H9 (cell line): ENCODE results near the gene ABCB7. TPM values are rescaled to one million over a fixed set of nuclear protein-coding genes. Genes with fewer than 3 reads are reported as not detected.

Experiments used
- DNase-seq: peaks from one replicate; pipeline ENCODE4 v3.0.0-alpha.2; 2017
- H2AFZ ChIP-seq: one replicate; pipeline ENCODE4 v1.6.1; 2013; ENCODE audit warnings: mild to moderate bottlenecking, low read length, control low read depth, moderate library complexity
- H2AK5ac ChIP-seq: 2 replicates; pipeline ENCODE4 v1.6.1; 2013; ENCODE audit warnings: low read length, control low read depth, mixed read lengths; ENCODE audit not compliant: insufficient read length
- H2BK120ac ChIP-seq: one replicate; pipeline ENCODE4 v1.6.1; 2013; ENCODE audit warnings: low read depth, mild to moderate bottlenecking, low read length, control low read depth, inconsistent platforms; ENCODE audit not compliant: poor library complexity, severe bottlenecking
- H2BK12ac ChIP-seq: 2 replicates; pipeline ENCODE4 v1.6.1; 2013; ENCODE audit warnings: low read length, control low read depth, mixed read lengths, low read depth; ENCODE audit not compliant: insufficient read length
- H2BK15ac ChIP-seq: 2 replicates; pipeline ENCODE4 v1.6.1; 2013; ENCODE audit warnings: low read depth, low read length, control low read depth
- H2BK20ac ChIP-seq: one replicate; pipeline ENCODE4 v1.6.1; 2013; ENCODE audit warnings: low read depth, mild to moderate bottlenecking, low read length, control low read depth, inconsistent platforms; ENCODE audit not compliant: poor library complexity, severe bottlenecking
- H2BK5ac ChIP-seq: 2 replicates; pipeline ENCODE4 v1.6.1; 2013; ENCODE audit warnings: low read length, control low read depth, mixed read lengths; ENCODE audit not compliant: insufficient read length
- H3K14ac ChIP-seq: 2 replicates; pipeline ENCODE4 v1.6.1; 2013; ENCODE audit warnings: low read length, control low read depth; ENCODE audit not compliant: insufficient read depth
- H3K18ac ChIP-seq: 2 replicates; pipeline ENCODE4 v1.6.1; 2013; ENCODE audit warnings: low read depth, mild to moderate bottlenecking, mixed read lengths, low read length, control low read depth; ENCODE audit not compliant: insufficient read length
- H3K23ac ChIP-seq: 2 replicates; pipeline ENCODE4 v1.6.1; 2013; ENCODE audit warnings: low read length, control low read depth, mixed read lengths, low read depth; ENCODE audit not compliant: insufficient read length
- H3K23me2 ChIP-seq: 2 replicates; pipeline ENCODE4 v1.6.1; 2013; ENCODE audit warnings: low read depth, mild to moderate bottlenecking, mixed read lengths, low read length, control low read depth; ENCODE audit not compliant: insufficient read length, poor library complexity, severe bottlenecking
- H3K27ac ChIP-seq: 2 replicates; pipeline ENCODE4 v1.5.1; 2013; ENCODE audit warnings: low read length, control low read depth, mixed read lengths, low read depth; ENCODE audit not compliant: insufficient read length
- H3K27me3 ChIP-seq: 2 replicates; pipeline ENCODE4 v1.6.1; 2013; ENCODE audit warnings: low read length, control low read depth, inconsistent platforms; ENCODE audit not compliant: insufficient read depth
- H3K4ac ChIP-seq: 2 replicates; pipeline ENCODE4 v1.6.1; 2013; ENCODE audit warnings: low read depth, mild to moderate bottlenecking, control low read depth, inconsistent platforms, low read length, moderate library complexity
- H3K4me1 ChIP-seq: 2 replicates; pipeline ENCODE4 v1.6.1; 2013; ENCODE audit warnings: low read length, control low read depth, inconsistent platforms; ENCODE audit not compliant: insufficient read depth
- H3K4me2 ChIP-seq: 2 replicates; pipeline ENCODE4 v1.6.1; 2013; ENCODE audit warnings: low read length, control low read depth, mixed read lengths; ENCODE audit not compliant: insufficient read length, insufficient read depth
- H3K56ac ChIP-seq: 2 replicates; pipeline ENCODE4 v1.6.1; 2013; ENCODE audit warnings: low read depth, mild to moderate bottlenecking, mixed read lengths, low read length, control low read depth; ENCODE audit not compliant: insufficient read length
- H3K79me1 ChIP-seq: 2 replicates; pipeline ENCODE4 v1.6.1; 2013; ENCODE audit warnings: low read depth, mild to moderate bottlenecking, moderate library complexity, low read length, control low read depth, inconsistent platforms; ENCODE audit not compliant: insufficient read depth, poor library complexity, severe bottlenecking
- H3K79me2 ChIP-seq: 2 replicates; pipeline ENCODE4 v1.6.1; 2013; ENCODE audit warnings: low read length, control low read depth, inconsistent platforms; ENCODE audit not compliant: insufficient read depth
- H3K9ac ChIP-seq: 2 replicates; pipeline ENCODE4 v1.6.1; 2013; ENCODE audit warnings: low read length, control low read depth, mixed read lengths; ENCODE audit not compliant: insufficient read length; ENCODE audit errors: extremely low read depth
- H3K9me3 ChIP-seq: one replicate; pipeline ENCODE4 v1.6.1; 2013; ENCODE audit warnings: low read depth, low read length, inconsistent platforms; ENCODE audit not compliant: control insufficient read depth
- H3T11ph ChIP-seq: one replicate; pipeline ENCODE4 v1.6.1; 2013; ENCODE audit warnings: mild to moderate bottlenecking, low read length, control low read depth, inconsistent platforms
- H4K20me1 ChIP-seq: one replicate; pipeline ENCODE4 v1.6.1; 2013; ENCODE audit not compliant: control insufficient read depth, insufficient read length, insufficient read depth
- H4K5ac ChIP-seq: 2 replicates; pipeline ENCODE4 v1.6.1; 2013; ENCODE audit warnings: low read depth, mild to moderate bottlenecking, mixed read lengths, low read length, control low read depth; ENCODE audit not compliant: insufficient read length
- H4K8ac ChIP-seq: replicated peaks from 2 replicates; pipeline ENCODE4 v1.6.1; 2013; ENCODE audit warnings: low read length, control low read depth, mixed read lengths, low read depth; ENCODE audit not compliant: insufficient read length
- H4K91ac ChIP-seq: 2 replicates; pipeline ENCODE4 v1.6.1; 2013; ENCODE audit warnings: low read depth, mild to moderate bottlenecking, moderate library complexity, mixed read lengths, low read length, control low read depth; ENCODE audit not compliant: insufficient read length
- H3K27ac Mint-ChIP-seq, 3 experiments: 2 replicates in 2 of 3; 3 replicates in 1 of 3; pipeline ENCODE4 v1.8.0; 2020 to 2021; ENCODE audit warnings: mixed read lengths in 3 of 3, mild to moderate bottlenecking in 1 of 3, moderate library complexity in 1 of 3
- H3K27me3 Mint-ChIP-seq: 2 replicates; pipeline ENCODE4 v1.8.0; 2021; ENCODE audit warnings: low read depth, mild to moderate bottlenecking, moderate library complexity, mixed read lengths
- H3K36me3 Mint-ChIP-seq, 3 experiments: 2 replicates in 2 of 3; 3 replicates in 1 of 3; pipeline ENCODE4 v1.8.0; 2020 to 2021; ENCODE audit warnings: low read depth in 3 of 3, mixed read lengths in 3 of 3; ENCODE audit not compliant: insufficient read depth in 1 of 3
- H3K4me1 Mint-ChIP-seq, 2 experiments: 2 replicates each; pipeline ENCODE4 v1.8.0; 2020; ENCODE audit warnings: mixed read lengths in 2 of 2
- H3K4me3 Mint-ChIP-seq, 2 experiments: 2 replicates in 1 of 2; 3 replicates in 1 of 2; pipeline ENCODE4 v1.8.0; 2020 to 2021; ENCODE audit warnings: mild to moderate bottlenecking in 2 of 2, mixed read lengths in 2 of 2, moderate library complexity in 1 of 2
- H3K9me3 Mint-ChIP-seq, 2 experiments: 2 replicates in 1 of 2; 3 replicates in 1 of 2; pipeline ENCODE4 v1.8.0; 2020; ENCODE audit warnings: mild to moderate bottlenecking in 2 of 2, mixed read lengths in 2 of 2, moderate library complexity in 1 of 2
- WGBS: extraction: QIAGEN DNeasy Blood & Tissue Kit; methylation state at CpG from one replicate; pipeline ENCODE4 v1.1.7; 2013; ENCODE audit warnings: missing lambda C conversion rate, low lambda C conversion rate, mixed read lengths; ENCODE audit not compliant: insufficient read length; ENCODE audit errors: extremely low coverage; 5-methylcytosine and 5-hydroxymethylcytosine counted together
- total RNA-seq: library from RNA; stranded (reverse); gene quantifications from 2 replicates; pipeline ENCODE4 v1.2.1, GENCODE V29; 2021
- TF ChIP-seq, protein P1 (sequence below): fragments of 200-600 bp; sonication (generic); conservative IDR thresholded peaks from 3 replicates; pipeline ENCODE4 v1.8.0; 2021; ENCODE audit warnings: antibody characterized with exemption, mild to moderate bottlenecking

The ABCB7 gene
- total RNA-seq, 1 experiment from 2014 or later = 40.8 TPM

DNA sequence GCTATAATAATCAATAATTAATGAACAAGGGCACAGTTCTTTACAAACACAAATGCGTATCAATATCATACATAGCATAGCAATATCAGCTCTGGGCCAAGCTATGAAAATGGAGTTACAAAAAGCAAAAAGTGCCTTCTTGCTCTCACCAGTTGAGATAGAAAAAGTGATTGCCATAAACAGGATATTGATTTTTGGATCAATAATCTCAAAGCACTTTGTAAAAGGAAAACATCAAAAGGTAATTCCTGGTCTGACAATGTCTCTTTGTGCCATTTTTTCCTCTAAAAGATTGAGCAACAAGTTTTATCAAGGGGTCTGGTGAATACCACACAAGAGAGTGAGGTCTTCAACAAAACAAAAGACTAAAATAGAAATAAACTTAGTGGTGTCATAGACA lies 42.4 kb downstream of the ABCB7 start:
- DNase-seq = no peak
- Histone ChIP-seq H3K9ac (no peak overlapping the region), H4K8ac (no peak overlapping the region), H2BK120ac (no peak overlapping the region), H4K20me1 (no peaks in the 10 kb centered on the region), H3K56ac (no peak overlapping the region), H2AFZ (no peak overlapping the region), H3K18ac (no peak overlapping the region), H2BK15ac (no peak overlapping the region), H3K23ac (no peak overlapping the region), H3K4ac (no peak overlapping the region), H2BK20ac (no peak overlapping the region), H3K4me1 (peaks cover 3% of the 10 kb centered on the region; the same call in 1 of the 2 replicates), H3K4me2 (no peak overlapping the region), H3K27ac (no peak overlapping the region), H3K79me2 (no peaks in the 10 kb centered on the region), H4K91ac (no peak overlapping the region), H2AK5ac (no peak overlapping the region), H2BK12ac (no peak overlapping the region), H3K27me3 (no peaks in the 10 kb centered on the region), H4K5ac (no peak overlapping the region), H3K79me1 (no peaks in the 10 kb centered on the region), H2BK5ac (no peak overlapping the region), H3T11ph (no peak overlapping the region), H3K23me2 (no peaks in the 10 kb centered on the region), H3K14ac (no peak overlapping the region), H3K9me3 (peaks cover 6% of the 10 kb centered on the region)
- Mint-ChIP-seq H3K27ac (no peak overlapping the region), H3K9me3 (peaks cover 49 to 56% of the 10 kb centered on the region in 2 experiments), H3K36me3 (peaks cover 3 to 9% (median 4%) of the 10 kb centered on the region in 3 experiments; a peak in 5 of 7 replicates), H3K4me1 (peaks cover 23 to 25% of the 10 kb centered on the region in 2 experiments), H3K4me3 (no peak overlapping the region), H3K27me3 (no peaks in the 10 kb centered on the region)
- WGBS = no CpG with 5 or more reads among the region's 1 CpG
- TF ChIP-seq, protein P1, sequence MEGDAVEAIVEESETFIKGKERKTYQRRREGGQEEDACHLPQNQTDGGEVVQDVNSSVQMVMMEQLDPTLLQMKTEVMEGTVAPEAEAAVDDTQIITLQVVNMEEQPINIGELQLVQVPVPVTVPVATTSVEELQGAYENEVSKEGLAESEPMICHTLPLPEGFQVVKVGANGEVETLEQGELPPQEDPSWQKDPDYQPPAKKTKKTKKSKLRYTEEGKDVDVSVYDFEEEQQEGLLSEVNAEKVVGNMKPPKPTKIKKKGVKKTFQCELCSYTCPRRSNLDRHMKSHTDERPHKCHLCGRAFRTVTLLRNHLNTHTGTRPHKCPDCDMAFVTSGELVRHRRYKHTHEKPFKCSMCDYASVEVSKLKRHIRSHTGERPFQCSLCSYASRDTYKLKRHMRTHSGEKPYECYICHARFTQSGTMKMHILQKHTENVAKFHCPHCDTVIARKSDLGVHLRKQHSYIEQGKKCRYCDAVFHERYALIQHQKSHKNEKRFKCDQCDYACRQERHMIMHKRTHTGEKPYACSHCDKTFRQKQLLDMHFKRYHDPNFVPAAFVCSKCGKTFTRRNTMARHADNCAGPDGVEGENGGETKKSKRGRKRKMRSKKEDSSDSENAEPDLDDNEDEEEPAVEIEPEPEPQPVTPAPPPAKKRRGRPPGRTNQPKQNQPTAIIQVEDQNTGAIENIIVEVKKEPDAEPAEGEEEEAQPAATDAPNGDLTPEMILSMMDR = no peak
